Activated T-cell treated with anti-CD3 and anti-CD28 coated beads for 4 hours (primary cell): Measurements from ENCODE around the gene ACSM3.
"Not testable (repeated sequence)": the region's sequence is repeated elsewhere in the genome, so short reads cannot be mapped to it uniquely, and the experiment has no call there.

Experiments
- DNase-seq: peaks from one replicate; pipeline ENCODE4 v3.0.0-alpha.2; 2020

The ACSM3 gene, protein sequence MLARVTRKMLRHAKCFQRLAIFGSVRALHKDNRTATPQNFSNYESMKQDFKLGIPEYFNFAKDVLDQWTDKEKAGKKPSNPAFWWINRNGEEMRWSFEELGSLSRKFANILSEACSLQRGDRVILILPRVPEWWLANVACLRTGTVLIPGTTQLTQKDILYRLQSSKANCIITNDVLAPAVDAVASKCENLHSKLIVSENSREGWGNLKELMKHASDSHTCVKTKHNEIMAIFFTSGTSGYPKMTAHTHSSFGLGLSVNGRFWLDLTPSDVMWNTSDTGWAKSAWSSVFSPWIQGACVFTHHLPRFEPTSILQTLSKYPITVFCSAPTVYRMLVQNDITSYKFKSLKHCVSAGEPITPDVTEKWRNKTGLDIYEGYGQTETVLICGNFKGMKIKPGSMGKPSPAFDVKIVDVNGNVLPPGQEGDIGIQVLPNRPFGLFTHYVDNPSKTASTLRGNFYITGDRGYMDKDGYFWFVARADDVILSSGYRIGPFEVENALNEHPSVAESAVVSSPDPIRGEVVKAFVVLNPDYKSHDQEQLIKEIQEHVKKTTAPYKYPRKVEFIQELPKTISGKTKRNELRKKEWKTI

DNA sequence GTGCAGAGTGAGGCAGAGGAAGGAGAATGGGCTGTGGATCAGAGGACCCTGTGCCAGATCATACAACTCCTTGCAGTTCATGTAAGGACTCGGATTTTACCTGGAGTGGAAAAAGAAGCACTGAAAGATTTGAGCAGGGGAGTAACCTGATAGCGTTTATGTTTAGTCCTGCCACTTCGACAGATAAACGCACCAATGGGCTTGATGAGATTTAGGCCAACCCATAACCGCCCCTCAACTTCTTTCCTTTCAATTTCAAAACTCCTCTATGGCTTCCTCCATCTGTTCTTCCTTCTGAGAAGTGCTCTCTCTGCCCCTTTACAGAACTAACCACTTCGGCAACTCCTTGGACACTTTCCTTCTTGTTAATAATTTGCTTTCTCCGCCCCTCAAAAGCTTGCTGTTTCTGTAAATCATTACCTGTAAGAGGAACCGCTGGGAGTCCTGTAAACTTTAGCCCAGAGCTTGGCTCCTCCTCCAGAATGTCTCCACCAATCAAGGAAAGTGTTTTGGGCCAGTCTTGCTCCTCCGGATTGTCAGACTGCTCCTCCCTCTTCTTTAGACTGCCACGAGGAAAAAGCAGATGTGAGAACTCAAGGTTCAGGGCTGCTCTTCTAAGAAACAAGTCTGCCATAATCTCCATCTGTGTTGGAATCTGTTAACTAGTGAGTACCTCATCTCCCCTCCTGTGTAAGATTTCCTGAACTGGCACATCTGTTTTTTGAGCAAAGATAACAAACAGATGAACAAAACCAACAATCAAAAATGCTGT lies at the start of gene ACSM3:
ACSM3 (plus strand) TSS at position 554 of the 772 bp plus-strand sequence. CDS start 6,021 bp downstream, outside the sequence.
- peak; percentile 56 for DNase-seq

DNA sequence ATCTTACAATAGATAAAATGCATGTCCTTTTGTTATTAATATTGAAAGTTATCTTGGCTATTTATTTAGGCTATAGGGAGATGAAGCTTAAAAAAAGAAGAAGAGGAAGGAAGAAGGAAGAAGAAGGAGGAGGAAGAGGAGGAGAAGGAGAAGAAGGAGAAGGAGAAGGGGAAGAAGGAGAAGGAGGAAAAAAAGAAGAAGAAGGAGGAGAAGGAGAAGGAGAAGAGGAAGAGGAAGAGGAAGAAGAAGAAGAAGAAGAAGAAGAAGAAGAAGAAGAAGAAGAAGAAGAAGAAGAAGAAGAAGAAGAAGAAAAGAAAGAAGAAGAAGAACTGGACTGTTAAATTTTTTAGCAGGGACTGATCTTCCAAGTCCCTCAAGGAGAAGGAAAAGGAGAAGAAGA lies 46.1 kb upstream of the ACSM3 start:
- DNase-seq, result not testable (repeated sequence)

DNA sequence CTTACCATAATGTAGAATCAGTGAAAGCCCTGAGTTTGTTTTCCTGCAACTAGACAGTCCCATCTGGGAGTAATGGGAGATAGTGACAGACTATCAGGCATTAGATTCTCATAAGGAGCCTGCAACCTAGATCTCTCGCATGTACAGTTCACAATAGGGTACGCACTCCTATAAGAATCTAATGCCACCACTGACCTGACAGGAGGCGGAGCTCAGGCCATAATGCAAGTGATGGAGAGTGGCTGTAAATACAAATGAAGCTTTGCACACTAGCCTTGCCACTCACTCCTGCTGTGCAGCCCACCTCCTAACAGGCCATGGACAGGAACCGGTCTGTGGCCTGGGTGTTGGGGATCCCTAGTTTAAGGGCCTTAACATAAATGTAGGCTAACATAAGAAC lies 43.6 kb upstream of the ACSM3 start:
- DNase-seq, result no peak

DNA sequence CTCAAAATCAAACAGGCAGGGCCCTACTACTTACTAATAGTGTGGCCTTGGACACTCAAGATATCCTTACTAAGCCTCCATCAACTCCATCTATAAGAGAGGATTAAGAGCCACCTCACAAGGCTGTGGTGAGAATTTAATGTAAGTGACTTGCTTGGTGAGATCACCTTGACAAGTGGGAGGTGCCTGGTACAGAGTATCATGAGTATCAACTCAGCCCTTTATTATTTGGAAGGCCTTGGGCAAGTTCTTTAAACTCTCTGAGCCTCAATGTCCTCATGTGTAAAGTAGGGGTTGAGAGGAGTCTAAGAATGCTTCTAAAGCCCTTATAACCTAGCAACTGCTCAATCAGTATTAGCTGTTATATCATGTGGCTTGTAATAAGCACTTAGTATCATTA lies 37.2 kb upstream of the ACSM3 start:
- no peak for DNase-seq

DNA sequence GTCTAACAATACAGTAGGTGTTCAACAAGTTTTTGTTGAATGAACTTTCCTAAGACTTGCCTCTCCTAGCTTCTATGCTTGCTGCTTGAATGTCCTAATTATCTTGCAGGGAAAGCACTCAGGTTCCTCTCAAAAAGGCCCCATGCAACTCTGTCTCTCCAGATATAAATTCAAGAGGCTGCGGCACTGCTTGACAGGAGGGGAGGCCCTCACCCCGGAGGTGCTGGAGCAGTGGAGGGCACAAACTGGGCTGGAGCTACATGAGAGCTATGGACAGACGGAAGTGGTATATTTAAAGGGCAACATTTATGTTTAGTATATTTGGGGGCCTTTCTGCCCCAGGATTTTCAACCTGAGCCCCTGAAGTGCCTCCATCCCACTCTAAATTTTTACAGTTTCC lies 36.6 kb upstream of the ACSM3 start:
- no peak for DNase-seq

DNA sequence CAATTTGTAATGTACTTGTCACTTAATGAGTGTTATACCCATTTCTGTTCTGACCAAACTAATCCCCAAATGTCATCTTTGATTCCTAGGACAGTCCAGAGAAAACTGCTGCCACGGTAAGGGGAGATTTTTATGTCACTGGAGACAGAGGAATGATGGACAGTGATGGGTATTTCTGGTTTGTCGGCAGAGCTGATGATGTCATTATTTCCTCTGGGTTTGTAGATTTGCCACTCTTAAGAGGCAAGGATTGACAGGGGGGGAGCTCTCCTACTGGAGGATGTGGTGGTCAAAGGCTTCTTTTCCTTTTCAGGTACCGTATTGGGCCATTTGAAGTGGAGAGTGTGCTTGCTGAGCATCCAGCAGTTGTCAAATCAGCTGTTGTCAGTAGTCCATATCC lies 34.7 kb upstream of the ACSM3 start:
- no peak for DNase-seq

DNA sequence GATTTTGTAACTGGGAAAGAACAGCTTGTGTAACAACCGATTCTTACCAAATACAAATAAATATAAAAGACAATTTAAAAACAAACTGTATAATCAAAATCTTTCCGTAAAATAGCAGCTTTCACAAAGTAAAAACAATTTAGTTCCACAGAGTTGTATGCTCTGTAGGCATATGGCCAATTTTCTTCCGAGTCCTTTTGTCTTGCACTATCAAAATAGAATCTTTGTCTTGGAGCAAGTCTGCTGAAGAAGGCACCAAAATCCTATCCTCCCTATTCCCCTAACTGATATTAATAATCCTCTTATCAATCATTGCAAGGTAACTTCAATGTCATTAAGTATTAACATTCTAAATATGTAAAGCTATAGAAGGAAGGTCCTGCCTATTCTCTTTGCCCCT lies 29.8 kb upstream of the ACSM3 start:
- DNase-seq, result no peak

DNA sequence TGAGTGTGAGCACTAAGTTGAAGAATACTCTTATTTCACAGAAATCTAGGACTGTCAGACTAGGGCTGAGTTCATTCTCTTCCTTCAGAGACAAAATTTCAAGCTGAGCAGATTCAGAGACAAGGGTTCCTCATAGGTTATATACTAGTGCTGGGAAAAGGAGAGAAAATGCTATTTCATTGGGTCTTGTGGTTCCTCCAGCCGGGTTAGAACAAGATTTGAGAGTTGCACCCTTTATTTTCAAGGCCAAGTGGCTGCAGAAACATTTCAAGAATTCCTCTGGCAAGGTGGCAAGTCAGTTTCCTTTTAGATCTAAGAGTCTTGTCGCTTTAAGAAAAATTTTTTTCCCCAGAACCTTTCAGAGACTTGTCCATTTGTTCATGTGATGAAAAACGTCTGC lies 29.0 kb upstream of the ACSM3 start:
- no peak for DNase-seq

DNA sequence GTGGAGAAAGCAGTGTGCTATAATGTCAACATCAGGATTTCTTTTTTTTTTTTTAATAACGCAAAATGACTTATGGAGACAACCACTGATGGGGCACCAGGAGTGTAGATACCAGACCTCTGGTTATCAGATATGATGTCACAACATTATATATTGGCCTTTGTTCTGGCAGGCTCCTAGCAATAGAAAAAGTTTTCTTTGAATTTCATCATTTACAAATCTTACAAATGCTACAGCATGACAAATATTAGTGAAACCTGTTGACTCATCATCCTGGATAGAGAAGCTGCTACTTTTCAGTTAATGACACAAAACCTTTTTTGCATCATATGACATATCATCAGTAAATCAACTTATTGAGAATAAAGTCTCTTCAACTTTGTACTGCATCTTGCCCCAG lies 28.3 kb upstream of the ACSM3 start:
- DNase-seq, result no peak

DNA sequence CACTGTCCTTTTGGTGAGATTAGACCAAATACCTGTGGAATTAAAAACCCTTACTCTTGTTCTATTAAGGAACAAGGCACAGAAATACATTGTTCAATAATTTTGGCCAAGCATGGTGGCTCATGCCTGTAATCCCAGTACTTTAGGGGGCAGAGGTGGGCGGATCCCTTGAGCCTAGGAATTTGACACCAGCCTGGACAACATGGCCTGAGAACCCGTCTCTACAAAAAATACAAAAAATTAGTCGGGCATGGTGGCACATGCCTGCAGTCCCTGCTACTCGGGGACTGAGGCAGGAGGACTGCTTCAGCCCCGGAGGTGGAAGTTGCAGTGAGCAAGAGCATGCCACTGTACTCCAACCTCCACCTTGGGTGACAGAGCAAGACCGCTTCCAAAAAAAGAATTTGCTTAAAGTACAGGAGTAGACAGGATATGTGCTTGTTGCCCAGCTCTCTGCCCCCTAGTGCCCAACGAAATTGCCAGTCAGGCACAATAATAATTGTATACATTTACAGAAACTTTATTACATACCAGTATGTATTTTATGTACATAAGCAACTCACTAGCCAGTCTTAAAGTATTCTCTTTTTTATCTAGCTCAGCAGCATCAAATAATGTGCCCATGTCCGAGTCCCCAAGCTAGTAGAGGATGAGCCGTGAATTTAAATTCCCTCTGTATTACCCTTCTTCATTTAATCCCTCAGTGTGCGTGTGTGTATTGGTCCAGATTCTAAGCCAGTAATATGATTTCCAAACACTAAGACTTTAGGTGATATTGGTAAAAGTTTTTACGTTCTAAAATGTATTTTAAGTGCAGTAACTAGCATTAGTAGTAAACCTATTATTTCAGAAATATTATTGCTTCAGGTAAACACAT lies 23.6 kb upstream of the ACSM3 start:
- DNase-seq, result no peak

DNA sequence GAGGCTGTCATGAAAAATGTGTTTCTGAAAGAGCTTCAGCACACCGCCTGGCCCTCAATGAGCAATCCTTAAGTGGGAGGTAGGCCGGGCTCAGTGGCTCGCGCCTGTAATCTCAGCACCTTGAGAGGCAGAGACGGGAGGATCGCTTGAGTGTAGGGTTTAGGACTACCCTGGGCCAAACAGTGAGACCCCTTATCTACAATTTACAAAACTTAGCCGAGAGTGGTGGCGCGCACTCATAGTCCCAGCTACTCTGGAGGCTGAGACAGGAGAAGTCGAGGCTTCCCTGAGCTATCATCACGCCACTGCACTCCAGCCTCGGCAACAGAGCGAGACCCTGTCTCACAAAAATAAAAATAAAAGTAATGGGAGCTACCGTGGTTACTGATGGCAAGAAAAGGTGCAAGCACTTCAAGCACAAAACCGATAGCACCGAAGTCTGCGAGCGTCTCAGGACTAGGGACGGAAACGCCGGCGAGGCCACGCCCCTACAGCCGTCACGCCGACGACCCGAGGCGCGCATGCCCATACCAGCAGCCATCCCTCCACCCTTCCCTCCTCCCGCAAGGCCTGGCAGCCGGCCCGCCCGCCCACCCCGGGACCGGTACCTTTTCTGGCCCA lies 22.8 kb upstream of the ACSM3 start:
- peak; percentile 86 for DNase-seq

DNA sequence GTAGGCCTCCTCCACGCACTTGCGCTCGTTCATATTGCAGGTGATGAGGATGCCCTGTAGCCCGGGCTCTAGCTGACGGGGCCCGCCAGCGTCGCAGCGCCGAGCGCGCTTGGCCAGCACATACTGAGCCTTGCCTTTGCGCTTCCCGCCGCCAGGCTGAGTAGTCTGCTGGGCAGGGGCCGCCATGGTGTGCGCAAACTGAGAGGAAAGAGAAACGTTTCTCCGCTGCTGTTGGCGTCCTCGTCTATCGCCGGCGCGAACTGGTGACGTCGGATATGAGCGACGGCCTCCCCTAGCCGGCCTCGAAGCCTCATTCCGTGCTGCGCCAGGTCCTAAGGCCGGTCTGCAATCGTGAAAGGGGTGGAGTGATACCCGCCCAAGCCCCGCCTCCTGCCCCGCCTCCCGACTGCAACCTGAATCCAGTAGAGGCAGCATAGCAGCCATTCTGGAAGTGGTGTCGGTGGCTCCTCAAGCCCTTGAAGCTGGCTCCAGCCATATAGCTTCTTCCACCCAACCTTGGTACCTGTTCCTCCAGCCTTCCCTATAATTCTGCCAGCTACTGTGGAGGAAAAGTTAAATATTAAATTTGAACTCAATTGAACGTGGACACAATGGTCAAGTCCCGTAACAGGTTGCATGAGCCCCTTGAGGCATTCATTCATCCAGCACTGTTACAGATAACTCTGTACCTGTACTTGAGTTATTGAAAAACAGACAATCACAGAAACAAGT lies 22.1 kb upstream of the ACSM3 start, which contains the start of gene THUMPD1:
THUMPD1 (minus strand) TSS at position 265 of the 732 bp plus-strand sequence; CDS start at position 186, 79 bp downstream.
- DNase-seq, result peak; percentile 99

DNA sequence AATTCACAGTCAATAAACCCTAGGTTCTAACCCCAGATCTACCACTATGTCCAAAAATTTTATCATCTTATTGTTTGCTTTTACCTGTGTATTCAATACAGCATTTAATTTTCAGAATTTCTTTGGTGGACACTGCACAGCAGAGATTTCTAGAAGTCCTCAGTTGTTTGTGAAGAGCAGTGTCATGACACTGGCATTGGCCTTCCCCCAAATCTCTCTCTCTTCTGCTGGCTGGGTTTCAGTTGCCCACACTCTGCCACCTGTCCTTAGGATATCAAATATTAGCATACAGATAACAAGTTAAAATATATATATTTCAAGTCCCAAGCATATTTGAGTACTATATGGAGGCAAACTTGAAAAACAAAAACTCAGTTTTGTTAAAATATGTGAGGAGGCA lies 20.2 kb upstream of the ACSM3 start:
- DNase-seq, result no peak

DNA sequence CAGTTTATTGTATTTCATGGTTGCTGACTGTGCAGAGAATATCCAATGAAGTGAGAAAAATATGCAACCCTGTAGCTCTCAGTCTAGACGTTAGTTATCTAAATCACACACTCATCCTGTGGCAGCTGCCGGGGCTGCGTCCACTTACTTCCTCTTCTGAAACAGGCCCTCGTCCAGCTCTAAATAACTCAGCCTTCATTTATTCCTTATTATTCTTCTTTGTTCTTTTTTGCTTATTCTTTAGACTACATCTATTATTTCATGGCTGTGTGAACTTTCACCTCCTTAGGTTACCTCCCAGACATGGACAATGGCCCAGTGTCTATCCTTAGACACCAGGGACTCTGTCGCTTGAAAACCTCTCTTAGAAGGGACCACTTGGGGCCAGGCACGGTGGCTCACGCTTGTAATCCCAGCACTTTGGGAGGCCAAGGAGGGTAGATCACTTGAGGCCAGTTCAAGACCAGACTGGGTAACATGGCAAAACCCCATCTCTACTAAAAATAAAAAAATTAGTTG lies 18.8 kb upstream of the ACSM3 start:
- DNase-seq, result no peak

DNA sequence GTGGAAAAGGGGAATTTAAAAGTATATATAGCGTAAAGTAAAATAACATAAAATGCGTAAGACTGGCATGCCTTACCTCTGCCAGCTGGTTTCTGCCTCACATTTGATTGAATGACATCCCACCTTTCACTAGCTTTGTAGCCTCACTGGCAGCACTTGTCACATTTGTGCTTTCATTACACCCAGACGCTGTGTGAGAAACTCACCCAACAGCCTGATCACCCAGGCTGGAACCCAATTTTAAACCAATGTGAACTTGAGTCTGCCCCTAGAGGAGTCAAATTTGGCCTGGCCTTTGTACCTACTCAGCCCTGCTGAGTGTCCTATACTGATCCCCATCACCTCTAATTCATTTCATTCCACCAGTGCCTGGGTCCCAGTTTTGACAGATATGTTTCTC lies 17.4 kb upstream of the ACSM3 start:
- no peak for DNase-seq

DNA sequence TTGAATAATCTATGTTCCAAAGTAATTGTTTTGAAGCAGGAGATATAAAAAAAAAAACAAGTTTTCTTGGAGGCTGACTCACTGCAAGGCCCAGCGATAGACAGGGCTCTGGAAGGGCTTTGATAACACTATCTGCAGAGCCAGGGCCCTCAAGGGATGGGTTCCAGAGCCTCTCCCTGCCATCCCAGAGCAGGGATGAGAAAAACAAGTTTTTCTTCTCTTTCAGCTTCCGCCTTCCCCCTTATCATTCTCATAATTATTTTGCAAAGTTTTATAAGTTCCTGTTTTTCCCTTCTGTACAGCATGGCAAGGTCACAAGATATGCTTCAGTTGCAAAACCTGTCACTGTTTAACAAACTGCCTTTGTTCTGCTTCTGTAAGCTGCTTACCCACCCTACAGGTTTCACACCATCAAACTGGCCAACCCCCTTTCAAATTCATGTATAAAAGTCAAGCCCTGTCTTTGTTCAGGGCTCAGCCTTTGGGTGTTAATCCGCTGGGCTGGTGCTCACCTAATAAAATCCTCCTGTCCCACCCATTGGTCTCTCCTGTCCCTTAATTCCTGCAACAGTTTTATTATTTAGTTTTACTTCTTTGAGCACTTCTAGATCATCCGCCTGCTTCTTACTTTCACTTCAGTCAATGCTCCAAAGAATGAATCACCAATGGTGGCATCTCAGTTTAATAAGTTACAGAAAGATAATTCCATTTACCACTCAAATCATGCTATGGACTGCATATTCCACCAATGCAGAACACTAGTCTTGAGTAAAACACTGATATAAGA lies 16.6 kb upstream of the ACSM3 start:
- DNase-seq, result no peak

DNA sequence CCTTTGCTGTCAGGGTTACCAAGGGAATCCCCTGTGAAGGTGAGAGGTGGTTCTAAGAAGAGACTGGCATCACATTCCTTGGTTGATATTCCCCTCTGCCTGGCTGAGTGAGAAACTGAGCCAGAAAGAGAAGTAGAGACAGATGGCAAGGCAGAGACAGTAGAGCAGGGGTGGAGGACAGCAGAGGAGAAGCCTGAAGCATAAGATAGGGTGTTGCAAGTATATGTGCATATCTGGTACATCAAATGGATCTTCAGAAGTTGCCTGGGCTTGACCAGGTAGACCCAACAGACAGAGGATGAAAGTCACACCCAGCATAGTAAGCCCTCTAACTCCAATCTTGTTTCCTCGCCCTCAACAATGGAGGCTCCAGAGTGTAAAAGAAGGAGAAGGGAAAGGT lies 14.3 kb upstream of the ACSM3 start:
- no peak for DNase-seq

DNA sequence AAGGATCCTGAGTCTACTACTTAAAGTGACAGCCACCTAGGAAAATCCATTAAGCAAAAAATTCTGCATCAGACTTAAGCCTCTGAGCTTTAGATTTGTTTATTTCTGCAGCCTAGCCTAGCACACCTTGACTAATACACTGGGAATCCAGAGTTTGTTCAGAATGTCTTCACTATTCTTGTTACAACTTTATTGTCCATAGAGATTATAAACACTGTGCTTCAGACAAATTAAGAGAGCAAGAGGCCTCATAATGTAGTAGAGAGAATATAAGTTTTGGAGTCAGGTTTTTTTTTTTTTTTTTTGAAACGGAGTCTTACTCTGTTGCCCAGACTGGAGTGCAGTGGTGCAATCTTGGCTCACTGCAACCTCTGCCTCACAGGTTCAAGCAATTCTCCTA lies 13.3 kb upstream of the ACSM3 start:
- DNase-seq, result no peak

DNA sequence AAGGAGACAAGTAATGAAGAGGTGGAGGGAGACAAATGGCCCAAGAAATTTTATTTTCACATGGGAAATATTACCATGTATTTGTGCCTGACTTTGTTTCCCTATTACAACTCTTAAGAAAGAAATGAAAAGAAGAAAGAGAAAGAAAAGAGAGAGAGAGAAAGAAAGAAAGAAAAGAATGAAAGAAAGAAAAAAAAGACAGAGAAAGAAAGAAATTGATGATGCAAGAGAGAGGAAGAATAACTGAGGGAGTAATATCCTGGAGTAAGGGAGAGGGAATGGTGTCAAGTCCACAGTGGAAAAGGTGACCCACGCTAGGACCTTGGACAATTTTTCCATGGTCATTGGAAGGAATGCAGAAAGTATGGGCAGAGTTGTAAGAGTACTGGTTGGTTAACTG lies 10.1 kb upstream of the ACSM3 start:
- DNase-seq, result no peak

DNA sequence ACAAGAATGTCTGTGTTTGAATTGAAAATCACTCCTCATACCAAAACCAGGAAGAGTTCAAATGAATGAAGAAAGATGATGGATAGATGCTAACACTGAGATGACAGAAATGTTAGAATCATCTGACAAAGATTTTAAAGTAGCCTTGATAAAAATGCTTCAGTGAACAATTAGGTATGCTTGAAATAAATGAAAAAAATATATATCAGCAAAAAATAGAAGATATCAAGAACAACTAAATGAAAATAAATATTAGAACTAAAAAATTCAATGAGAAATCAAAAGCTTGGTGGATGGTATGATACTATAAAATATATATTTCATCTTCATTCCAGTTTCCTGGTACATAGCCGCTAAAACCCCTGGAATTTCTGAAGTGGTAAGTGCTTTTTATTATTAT lies 8.6 kb upstream of the ACSM3 start:
- DNase-seq, result no peak

DNA sequence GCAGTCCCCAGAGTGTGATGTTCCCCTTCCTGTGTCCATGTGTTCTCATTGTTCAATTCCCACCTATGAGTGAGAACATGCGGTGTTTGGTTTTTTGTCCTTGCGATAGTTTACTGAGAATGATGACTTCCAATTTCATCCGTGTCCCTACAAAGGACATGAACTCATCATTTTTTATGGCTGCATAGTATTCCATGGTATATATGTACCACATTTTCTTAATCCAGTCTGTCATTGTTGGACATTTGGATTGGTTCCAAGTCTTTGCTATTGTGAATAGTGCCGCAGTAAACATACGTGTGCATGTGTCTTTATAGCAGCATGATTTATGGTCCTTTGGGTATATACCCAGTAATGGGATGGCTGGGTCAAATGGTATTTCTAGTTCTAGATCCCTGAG lies 8.0 kb upstream of the ACSM3 start:
- DNase-seq, result not testable (repeated sequence)
